ENCODE data around the gene SLC35B4. TPM values are rescaled to one million over a fixed set of nuclear protein-coding genes. Genes with fewer than 3 reads are reported as not detected.

SLC35B4 gene
- total RNA-seq, 1 experiment from 2014 or later: 14.7 TPM

GRCh38 chr7:134284952-134285351 lies 31.8 kb downstream of the SLC35B4 start:
- TF ChIP-seq POLR2AphosphoS5 (IDR thresholded peaks at IDR 0.05; ENCODE audit: low read depth, low read length): no peak
- no peak for TF ChIP-seq SIN3A (IDR thresholded peaks at IDR 0.05; ENCODE audit: low read depth)
- TF ChIP-seq EGR1 (IDR thresholded peaks at IDR 0.05; ENCODE audit: low read depth): no peak
- TF ChIP-seq CEBPB (IDR thresholded peaks at IDR 0.05; ENCODE audit: low read depth): no peak
- TF ChIP-seq, protein P1, sequence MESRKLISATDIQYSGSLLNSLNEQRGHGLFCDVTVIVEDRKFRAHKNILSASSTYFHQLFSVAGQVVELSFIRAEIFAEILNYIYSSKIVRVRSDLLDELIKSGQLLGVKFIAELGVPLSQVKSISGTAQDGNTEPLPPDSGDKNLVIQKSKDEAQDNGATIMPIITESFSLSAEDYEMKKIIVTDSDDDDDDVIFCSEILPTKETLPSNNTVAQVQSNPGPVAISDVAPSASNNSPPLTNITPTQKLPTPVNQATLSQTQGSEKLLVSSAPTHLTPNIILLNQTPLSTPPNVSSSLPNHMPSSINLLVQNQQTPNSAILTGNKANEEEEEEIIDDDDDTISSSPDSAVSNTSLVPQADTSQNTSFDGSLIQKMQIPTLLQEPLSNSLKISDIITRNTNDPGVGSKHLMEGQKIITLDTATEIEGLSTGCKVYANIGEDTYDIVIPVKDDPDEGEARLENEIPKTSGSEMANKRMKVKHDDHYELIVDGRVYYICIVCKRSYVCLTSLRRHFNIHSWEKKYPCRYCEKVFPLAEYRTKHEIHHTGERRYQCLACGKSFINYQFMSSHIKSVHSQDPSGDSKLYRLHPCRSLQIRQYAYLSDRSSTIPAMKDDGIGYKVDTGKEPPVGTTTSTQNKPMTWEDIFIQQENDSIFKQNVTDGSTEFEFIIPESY (IDR thresholded peaks at IDR 0.05; ENCODE audit: extremely low read depth, insufficient replicate concordance, low read length): no peak
- no peak for TF ChIP-seq EZH2 (IDR thresholded peaks at IDR 0.05)
- no peak for TF ChIP-seq RAD21 (IDR thresholded peaks at IDR 0.05; ENCODE audit: low read depth)
- no peak for TF ChIP-seq FOSL1 (IDR thresholded peaks at IDR 0.05; ENCODE audit: low read depth)
- no peak for TF ChIP-seq MAX (IDR thresholded peaks at IDR 0.05)
- no peak for TF ChIP-seq SP1 (IDR thresholded peaks at IDR 0.05; ENCODE audit: low read depth)
- no peak for TF ChIP-seq EZH2phosphoT487 (IDR thresholded peaks at IDR 0.05; ENCODE audit: borderline replicate concordance)
- no peak for TF ChIP-seq CBX3 (IDR thresholded peaks at IDR 0.05; ENCODE audit: low read depth)
- no peak overlapping the region for H3K4me3 ChIP-seq (replicated peaks in 1 of 2; ENCODE audit: low read depth in 1 of 2, low read length in 2 of 2)
- CTCF ChIA-PET: no interaction called here
- BruUV-seq (replicated peaks): no TSS peak
- ATAC-seq: no peak
- intact Hi-C loops (cut with micrococcal nuclease): no loop called here
- H3K79me2 ChIP-seq (ENCODE audit: insufficient read depth, low read length): no peaks in the 10 kb centered on the region
- no peaks in the 10 kb centered on the region for H3K27me3 ChIP-seq (ENCODE audit: insufficient read depth, low read length)
- no peak overlapping the region for H2AFZ ChIP-seq (ENCODE audit: low read depth, low read length, poor library complexity, severe bottlenecking)
- no peaks in the 10 kb centered on the region for H3K36me3 ChIP-seq (ENCODE audit: control insufficient read depth in 1 of 2, insufficient read depth in 2 of 2, low read length in 2 of 2)
- POLR2A ChIA-PET: no interaction called here
- H3K27ac ChIP-seq (ENCODE audit: low read depth, low read length): no peak overlapping the region
- H3K9ac ChIP-seq (ENCODE audit: low read length): no peak overlapping the region
- no peaks in the 10 kb centered on the region for H3K4me1 ChIP-seq (ENCODE audit: control insufficient read depth in 1 of 2, insufficient read depth in 2 of 2, low read length in 2 of 2)
- RAD21 ChIA-PET (ENCODE audit: low non-redundant PET in 1 of 2, low total read pairs in 2 of 2, uncharacterized antibody in 2 of 2, unreplicated experiment in 2 of 2): no interaction called here
- DNase-seq (ENCODE audit: low read depth, low spot score): no peak
- no peak overlapping the region for H3K4me2 ChIP-seq (ENCODE audit: low read length)
- H3K9me3 ChIP-seq (ENCODE audit: control insufficient read depth in 1 of 2, insufficient read depth in 1 of 2, low read depth in 1 of 2, low read length in 2 of 2): no peaks in the 10 kb centered on the region
- H3K9me2 ChIP-seq (ENCODE audit: insufficient read depth): no peaks in the 10 kb centered on the region
- H4K20me1 ChIP-seq (ENCODE audit: insufficient read depth): no peaks in the 10 kb centered on the region

All from HCT116 (cell line).